Stimulated activated CD4-positive, alpha-beta T cell treated with anti-CD3 and anti-CD28 coated beads, Interleukin-1b, Interleukin-23, amount 100 ng/mL, for 24 hours (primary cell): ENCODE measurements around the gene PEG3.

Experiments
- DNase-seq, 4 experiments: peaks; one replicate each; pipeline ENCODE4 v3.0.0-alpha.2; 2020; ENCODE audit warnings: low read depth in 4 of 4, low spot score in 1 of 4

Gene PEG3

GRCh38 chr19:56839652-56840450, 675 bp downstream of the PEG3 start:
- DNase-seq, result no peak

- DNase-seq, result no peak
These were observed 1.4 kb downstream of the PEG3 start for GRCh38 chr19:56838909-56839651.

- no peak for DNase-seq
These were observed 2.3 kb downstream of the PEG3 start for GRCh38 chr19:56838024-56838908.

GRCh38 chr19:56837492-56838023, 3.0 kb downstream of the PEG3 start:
- no peak for DNase-seq

- DNase-seq, result no peak
These were observed 3.5 kb downstream of the PEG3 start for GRCh38 chr19:56837004-56837403.

GRCh38 chr19:56836059-56836458, 4.5 kb downstream of the PEG3 start:
- no peak for DNase-seq

GRCh38 chr19:56835401-56835800, 5.1 kb downstream of the PEG3 start:
- no peak for DNase-seq

GRCh38 chr19:56834564-56835375, 5.8 kb downstream of the PEG3 start:
- DNase-seq, result no peak

- no peak for DNase-seq
These were observed 8.1 kb downstream of the PEG3 start for GRCh38 chr19:56832352-56832928.

- no peak for DNase-seq
These were observed 9.3 kb downstream of the PEG3 start for GRCh38 chr19:56831255-56831654.

- no peak for DNase-seq
These were observed 10.9 kb downstream of the PEG3 start for GRCh38 chr19:56829596-56829995.

GRCh38 chr19:56827708-56828107, 12.8 kb downstream of the PEG3 start:
- DNase-seq, result no peak

- no peak for DNase-seq
These were observed 16.6 kb downstream of the PEG3 start for GRCh38 chr19:56823956-56824355.

GRCh38 chr19:56823417-56823816, 17.1 kb downstream of the PEG3 start:
- no peak for DNase-seq

- no peak for DNase-seq
These were observed 17.8 kb downstream of the PEG3 start for GRCh38 chr19:56822755-56823154.

- DNase-seq, result no peak
These were observed 18.9 kb downstream of the PEG3 start for GRCh38 chr19:56821675-56822074.

- DNase-seq, result no peak
These were observed 19.3 kb downstream of the PEG3 start for GRCh38 chr19:56821209-56821608.

- DNase-seq, result no peak
These were observed 21.4 kb downstream of the PEG3 start for GRCh38 chr19:56819166-56819565.

- no peak for DNase-seq
These were observed 25.9 kb downstream of the PEG3 start for GRCh38 chr19:56814656-56815055.

GRCh38 chr19:56813531-56813930, 27.0 kb downstream of the PEG3 start:
- no peak for DNase-seq
